Measurements from ENCODE around the gene AACS. TPM values are rescaled to one million over a fixed set of nuclear protein-coding genes. Genes with fewer than 3 reads are reported as not detected.

The AACS gene
- total RNA-seq, 1 donor from 2014 or later: 38.8 TPM

- Mint-ChIP-seq H3K9me3 (ENCODE audit: low read depth) (peaks cover 3% of the 10 kb centered on the region), H3K4me1 (ENCODE audit: low read depth) (peaks cover 9% of the 10 kb centered on the region), H3K36me3 (ENCODE audit: insufficient read depth) (peaks cover 1% of the 10 kb centered on the region), H3K27me3 (no peaks in the 10 kb centered on the region), H3K27ac (no peak overlapping the region), H3K4me3 (ENCODE audit: low read depth) (peak overlapping the region; percentile 81)
- no peak for TF ChIP-seq CTCF (IDR thresholded peaks at IDR 0.05; ENCODE audit: unreplicated experiment)
- DNase-seq (ENCODE audit: low spot score, unreplicated experiment): no peak
Observed at GRCh38 chr12:125065919-125066570, 810 bp downstream of the AACS start.

- Mint-ChIP-seq H3K4me1 (ENCODE audit: low read depth) (peaks cover 9% of the 10 kb centered on the region), H3K4me3 (ENCODE audit: low read depth) (no peak overlapping the region), H3K27ac (peak overlapping the region; percentile 8), H3K9me3 (ENCODE audit: low read depth) (no peaks in the 10 kb centered on the region), H3K27me3 (no peaks in the 10 kb centered on the region), H3K36me3 (ENCODE audit: insufficient read depth) (peaks cover 3% of the 10 kb centered on the region)
- no peak for DNase-seq (ENCODE audit: low spot score, unreplicated experiment)
- no peak for TF ChIP-seq CTCF (IDR thresholded peaks at IDR 0.05; ENCODE audit: unreplicated experiment)
Observed at GRCh38 chr12:125068391-125068790, 3.2 kb downstream of the AACS start.

- Mint-ChIP-seq H3K27me3 (no peaks in the 10 kb centered on the region), H3K9me3 (ENCODE audit: low read depth) (no peaks in the 10 kb centered on the region), H3K4me1 (ENCODE audit: low read depth) (peaks cover 9% of the 10 kb centered on the region), H3K4me3 (ENCODE audit: low read depth) (no peak overlapping the region), H3K36me3 (ENCODE audit: insufficient read depth) (peaks cover 6% of the 10 kb centered on the region), H3K27ac (no peak overlapping the region)
- DNase-seq (ENCODE audit: low spot score, unreplicated experiment): no peak
- TF ChIP-seq CTCF (IDR thresholded peaks at IDR 0.05; ENCODE audit: unreplicated experiment): no peak
Observed at GRCh38 chr12:125069616-125070015, 4.4 kb downstream of the AACS start.

GRCh38 chr12:125070112-125070511 is 4.9 kb downstream of the AACS start:
- no peak overlapping the region for H3K27ac Mint-ChIP-seq
- no peaks in the 10 kb centered on the region for H3K27me3 Mint-ChIP-seq
- DNase-seq (ENCODE audit: low spot score, unreplicated experiment): no peak
- no peak overlapping the region for H3K4me3 Mint-ChIP-seq (ENCODE audit: low read depth)
- no peaks in the 10 kb centered on the region for H3K9me3 Mint-ChIP-seq (ENCODE audit: low read depth)
- H3K4me1 Mint-ChIP-seq (ENCODE audit: low read depth): peaks cover 8% of the 10 kb centered on the region
- peaks cover 6% of the 10 kb centered on the region for H3K36me3 Mint-ChIP-seq (ENCODE audit: insufficient read depth)
- no peak for TF ChIP-seq CTCF (IDR thresholded peaks at IDR 0.05; ENCODE audit: unreplicated experiment)

GRCh38 chr12:125070661-125071390 is 5.6 kb downstream of the AACS start:
- no peaks in the 10 kb centered on the region for H3K9me3 Mint-ChIP-seq (ENCODE audit: low read depth)
- H3K27ac Mint-ChIP-seq: no peak overlapping the region
- peaks cover 7% of the 10 kb centered on the region for H3K36me3 Mint-ChIP-seq (ENCODE audit: insufficient read depth)
- no peak for DNase-seq (ENCODE audit: low spot score, unreplicated experiment)
- peaks cover 8% of the 10 kb centered on the region for H3K4me1 Mint-ChIP-seq (ENCODE audit: low read depth)
- TF ChIP-seq CTCF (IDR thresholded peaks at IDR 0.05; ENCODE audit: unreplicated experiment): no peak
- H3K27me3 Mint-ChIP-seq: no peaks in the 10 kb centered on the region
- no peak overlapping the region for H3K4me3 Mint-ChIP-seq (ENCODE audit: low read depth)

Measured in progenitor cell of endocrine pancreas (in vitro differentiated cells).